ENCODE results near the gene PIP5K1C.

The PIP5K1C gene

GRCh38 chr19:3611841-3612240, 88.4 kb downstream of the PIP5K1C start:
- no peak for DNase-seq
- no peaks in the 10 kb centered on the region for H3K9me3 Mint-ChIP-seq
- H3K27ac Mint-ChIP-seq, result no peak overlapping the region
- no peak overlapping the region for H3K4me3 Mint-ChIP-seq
- CTCF ChIA-PET, result no interaction called here
- H3K36me3 Mint-ChIP-seq, result peaks cover 10% of the 10 kb centered on the region
- H3K4me1 Mint-ChIP-seq, result peaks cover 17% of the 10 kb centered on the region
- peaks cover 14% of the 10 kb centered on the region for H3K27me3 Mint-ChIP-seq

DNA sequence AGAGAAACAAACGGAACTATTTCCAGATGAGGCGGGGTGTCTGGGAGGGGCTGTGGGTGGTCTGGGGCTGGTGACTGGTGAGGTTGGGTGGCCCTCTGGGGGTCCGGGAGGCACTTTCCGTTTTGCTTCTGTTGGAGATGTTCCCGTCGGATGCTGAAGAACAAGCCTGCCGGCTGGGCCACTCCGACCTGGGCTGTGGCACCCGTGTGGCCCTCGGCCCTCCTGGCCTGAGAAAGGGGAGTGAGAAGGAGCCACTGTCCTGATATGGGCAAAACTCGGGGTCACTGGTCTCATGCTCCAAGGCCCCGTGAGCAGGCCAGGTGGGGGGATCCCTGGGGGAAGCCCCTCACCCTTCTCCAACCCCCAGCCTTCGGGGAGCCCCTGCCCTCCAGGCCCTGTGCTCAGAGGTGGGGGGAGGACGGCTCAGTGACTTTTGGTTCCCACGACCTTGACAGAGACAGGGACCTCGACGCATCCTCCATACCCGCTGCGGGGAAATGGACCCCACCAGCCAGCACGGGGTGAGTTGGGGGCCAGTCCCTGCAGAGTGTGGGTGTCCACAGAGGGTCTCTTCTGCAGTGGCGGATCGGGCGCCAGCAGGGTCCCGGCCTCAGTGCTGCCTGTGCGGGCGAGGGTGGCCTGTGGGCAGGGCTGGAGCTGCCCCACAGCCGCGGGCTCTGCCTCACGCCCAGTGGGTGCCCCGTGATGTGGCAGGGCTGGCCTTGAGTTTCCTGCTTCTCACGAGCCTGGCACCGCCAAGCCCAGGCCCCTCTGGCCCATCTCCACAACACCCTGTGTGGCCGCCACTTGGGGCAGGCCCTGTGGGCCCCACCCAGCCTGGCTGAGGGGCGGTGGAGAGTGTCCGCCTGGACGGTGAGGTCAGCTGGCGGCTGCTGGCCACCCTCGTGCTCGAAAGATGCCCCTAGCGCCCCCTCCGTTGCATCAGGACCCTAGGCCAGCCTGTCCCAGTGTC, 89.2 kb downstream of the PIP5K1C start:
- Mint-ChIP-seq H3K4me3 (no peak overlapping the region), H3K36me3 (peaks cover 10% of the 10 kb centered on the region), H3K27ac (no peak overlapping the region), H3K9me3 (no peaks in the 10 kb centered on the region), H3K27me3 (peaks cover 14% of the 10 kb centered on the region), H3K4me1 (peaks cover 17% of the 10 kb centered on the region)
- CTCF ChIA-PET, result no interaction called here
- DNase-seq, result no peak

DNA sequence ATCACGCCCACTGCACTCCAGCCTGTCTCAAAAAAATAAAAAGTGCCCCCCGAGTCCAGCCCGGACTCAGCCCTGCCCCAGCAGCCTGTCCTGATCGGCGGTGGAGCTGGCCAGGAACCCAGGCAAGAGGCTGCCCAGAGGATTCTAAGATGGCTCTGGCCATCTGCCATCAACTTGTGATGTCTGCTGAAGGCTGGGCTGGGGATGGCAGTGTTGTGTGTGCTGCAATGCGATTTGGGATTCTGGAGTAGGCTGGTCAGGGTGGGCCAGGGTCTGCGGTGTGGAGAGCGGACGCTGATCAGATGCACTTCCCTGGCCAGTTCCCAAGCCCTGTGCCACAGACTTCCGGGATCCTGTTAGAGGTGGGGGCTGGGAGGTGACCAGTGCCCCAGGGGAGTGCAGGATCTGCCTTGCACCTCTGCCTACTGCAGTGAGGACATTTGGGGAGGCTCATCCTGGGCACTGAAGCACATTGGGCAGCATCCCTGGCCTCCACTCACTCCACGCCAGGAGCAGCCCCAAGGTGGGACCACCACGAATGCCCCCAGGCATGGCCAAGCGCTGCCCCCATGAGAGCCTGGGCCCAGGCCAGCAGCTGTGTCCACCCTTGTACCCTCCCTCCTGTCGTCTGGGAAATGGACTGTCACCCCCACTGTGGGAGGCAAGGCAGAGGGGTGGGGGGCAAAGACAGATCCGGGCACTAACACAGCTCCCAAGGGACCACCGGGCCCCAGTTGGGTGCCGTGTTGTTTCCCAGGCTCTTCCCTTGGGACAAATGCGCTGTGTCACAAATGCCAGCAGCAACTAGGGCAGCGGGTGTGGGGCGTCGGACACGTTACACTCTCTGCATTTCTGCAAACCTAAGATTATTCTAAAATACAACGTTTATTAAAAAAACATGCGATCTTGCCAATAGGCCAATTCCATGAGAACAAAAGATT, 90.2 kb downstream of the PIP5K1C start:
- H3K27me3 Mint-ChIP-seq, result peaks cover 14% of the 10 kb centered on the region
- H3K4me3 Mint-ChIP-seq, result no peak overlapping the region
- CTCF ChIA-PET, result interaction anchor here (0.5 kb wide), 2 partner anchors 29 to 69 kb away, joined by 3 read pairs; no protein-coding TSS in a partner anchor
- no peaks in the 10 kb centered on the region for H3K9me3 Mint-ChIP-seq
- no peak overlapping the region for H3K27ac Mint-ChIP-seq
- peaks cover 10% of the 10 kb centered on the region for H3K36me3 Mint-ChIP-seq
- no peak for DNase-seq
- peaks cover 17% of the 10 kb centered on the region for H3K4me1 Mint-ChIP-seq

- peaks cover 14% of the 10 kb centered on the region for H3K27me3 Mint-ChIP-seq
- no peak for DNase-seq
- H3K27ac Mint-ChIP-seq, result no peak overlapping the region
- H3K4me3 Mint-ChIP-seq, result no peak overlapping the region
- no peaks in the 10 kb centered on the region for H3K9me3 Mint-ChIP-seq
- CTCF ChIA-PET, result interaction anchor here (0.6 to 1.1 kb wide), 2 partner anchors 23 to 90 kb away, joined by 3 read pairs; partner anchors contain the start of gene GIPC3
- peaks cover 17% of the 10 kb centered on the region for H3K4me1 Mint-ChIP-seq
- H3K36me3 Mint-ChIP-seq, result peaks cover 10% of the 10 kb centered on the region
Observed at GRCh38 chr19:3608750-3609322, 91.4 kb downstream of the PIP5K1C start.

DNA sequence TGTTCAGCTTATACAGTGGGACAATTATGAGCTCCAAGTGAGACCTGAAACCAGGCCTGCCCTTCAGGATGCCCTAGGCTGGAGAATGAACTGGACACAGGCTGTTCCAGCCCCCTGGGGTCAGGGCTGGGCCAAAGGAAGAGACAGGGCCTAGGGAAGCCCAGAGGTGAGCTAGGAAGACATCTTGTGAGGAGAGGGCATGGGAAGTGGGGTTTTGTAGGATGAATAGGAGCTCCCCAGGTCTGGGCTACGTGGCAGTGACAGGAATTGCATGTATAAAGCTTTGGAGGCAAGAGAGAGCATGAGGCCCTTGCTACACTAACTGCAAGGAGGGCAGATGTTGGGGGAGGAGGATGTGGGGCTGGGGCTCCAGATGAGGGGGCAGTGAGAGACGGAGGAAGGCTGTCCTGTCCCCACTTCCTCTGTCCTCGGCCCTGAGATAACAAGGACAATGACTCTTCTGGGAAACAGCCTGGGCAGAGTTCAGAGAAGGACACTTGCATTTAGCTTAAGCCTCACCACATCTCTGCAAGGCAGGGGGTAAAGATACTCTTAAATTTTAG, 92.1 kb downstream of the PIP5K1C start:
- no peaks in the 10 kb centered on the region for H3K9me3 Mint-ChIP-seq
- H3K27ac Mint-ChIP-seq, result no peak overlapping the region
- no peak for DNase-seq
- peaks cover 10% of the 10 kb centered on the region for H3K36me3 Mint-ChIP-seq
- peak overlapping the region; percentile 47 for H3K4me3 Mint-ChIP-seq
- H3K4me1 Mint-ChIP-seq, result peaks cover 17% of the 10 kb centered on the region
- H3K27me3 Mint-ChIP-seq, result peaks cover 14% of the 10 kb centered on the region
- CTCF ChIA-PET, result interaction anchor here (0.6 to 1.1 kb wide), 2 partner anchors 22 to 90 kb away, joined by 3 read pairs; partner anchors contain the start of gene GIPC3

- Mint-ChIP-seq H3K4me1 (peaks cover 17% of the 10 kb centered on the region), H3K9me3 (no peaks in the 10 kb centered on the region), H3K27me3 (peaks cover 14% of the 10 kb centered on the region), H3K4me3 (peak overlapping the region; percentile 62), H3K27ac (no peak overlapping the region), H3K36me3 (peaks cover 10% of the 10 kb centered on the region)
- CTCF ChIA-PET, result no interaction called here
- DNase-seq, result no peak
Observed at GRCh38 chr19:3607303-3608078, 92.8 kb downstream of the PIP5K1C start.

DNA sequence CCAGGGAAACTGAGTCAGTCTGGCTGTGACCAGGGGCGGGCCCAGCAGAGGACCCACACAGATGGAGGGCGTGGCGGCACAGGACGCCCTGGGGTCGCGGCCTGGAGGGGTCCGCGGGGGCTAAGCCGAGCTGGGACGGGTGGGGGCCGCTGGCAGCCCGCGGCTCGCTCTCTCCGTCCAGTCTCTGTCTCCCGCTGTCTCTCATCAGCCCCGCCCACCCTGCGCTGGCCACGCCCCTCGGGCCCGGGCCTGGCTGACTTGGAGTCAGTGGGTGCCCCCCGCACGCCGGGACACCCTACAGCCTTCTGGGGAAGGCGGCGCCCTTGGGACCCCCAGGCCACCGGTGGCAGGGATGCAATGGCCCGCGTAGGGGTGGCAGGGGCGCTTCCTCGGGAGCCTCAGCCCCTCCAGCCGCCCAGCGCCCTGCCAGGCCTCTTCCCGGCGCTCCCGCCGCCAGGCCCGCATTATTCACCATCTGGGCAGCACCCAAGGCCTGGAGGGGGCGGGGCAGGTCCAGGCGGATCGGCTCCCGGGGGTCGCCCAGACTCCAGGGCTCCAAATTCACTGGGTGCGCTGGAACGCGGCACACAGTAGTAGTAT, 93.5 kb downstream of the PIP5K1C start, which contains the start of gene TBXA2R:
TBXA2R (minus strand) TSS at position 186 of the 600 bp plus-strand sequence. CDS start 6,241 bp downstream, outside the sequence.
- no peaks in the 10 kb centered on the region for H3K9me3 Mint-ChIP-seq
- DNase-seq, result peak; percentile 73
- peaks cover 17% of the 10 kb centered on the region for H3K4me1 Mint-ChIP-seq
- peaks cover 6% of the 10 kb centered on the region for H3K36me3 Mint-ChIP-seq
- H3K27me3 Mint-ChIP-seq, result peaks cover 14% of the 10 kb centered on the region
- CTCF ChIA-PET, result no interaction called here
- no peak within 1 kb of the TSS for H3K27ac Mint-ChIP-seq
- H3K4me3 Mint-ChIP-seq, result peak within 1 kb of the TSS; percentile 62

DNA sequence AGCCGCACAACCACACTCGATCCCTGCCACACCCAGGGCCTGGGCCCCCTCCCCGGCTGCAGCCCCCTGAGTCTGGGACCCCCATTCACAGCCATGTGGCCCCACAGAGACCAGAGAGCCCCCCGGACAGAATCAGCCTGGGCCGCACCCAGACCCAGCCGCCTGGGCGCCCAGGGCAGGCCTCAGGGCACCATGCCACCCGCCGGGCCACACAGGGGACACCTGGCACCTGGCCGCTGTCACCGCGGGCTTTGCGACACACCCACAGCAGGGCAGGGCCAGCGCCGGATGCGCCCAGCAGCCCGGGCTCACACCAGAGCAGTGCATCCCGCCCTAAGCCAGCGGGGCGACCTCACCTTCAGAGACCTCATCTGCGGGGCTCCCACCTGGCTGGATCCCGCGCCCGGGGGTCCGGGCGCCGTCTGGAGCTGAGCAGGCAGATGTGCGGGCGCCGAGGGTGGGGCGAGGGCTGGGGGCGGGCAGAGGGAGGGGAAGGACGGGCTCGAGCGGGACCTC, 94.0 kb downstream of the PIP5K1C start:
- Mint-ChIP-seq H3K36me3 (peaks cover 4% of the 10 kb centered on the region), H3K9me3 (no peaks in the 10 kb centered on the region), H3K4me3 (peak overlapping the region; percentile 52), H3K27me3 (peaks cover 14% of the 10 kb centered on the region), H3K4me1 (peaks cover 17% of the 10 kb centered on the region), H3K27ac (no peak overlapping the region)
- DNase-seq, result peak; percentile 67
- CTCF ChIA-PET, result no interaction called here

DNA sequence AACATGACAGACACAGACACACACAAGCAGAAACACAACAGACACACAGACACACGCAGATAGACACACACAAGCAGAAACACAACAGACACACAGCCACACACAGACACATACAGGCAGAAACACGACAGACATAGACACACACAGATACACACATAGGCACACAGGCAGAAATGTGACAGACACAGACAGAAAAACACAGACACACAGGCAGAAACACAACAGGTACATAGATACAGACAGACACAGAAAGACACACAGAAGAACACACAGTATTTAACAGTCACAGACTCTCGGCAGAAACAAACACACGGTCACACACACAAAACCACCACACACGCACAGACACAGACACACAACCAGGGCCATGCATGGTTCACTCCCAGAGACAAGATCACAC, 94.5 kb downstream of the PIP5K1C start:
- DNase-seq, result no peak
- Mint-ChIP-seq H3K27ac (no peak overlapping the region), H3K27me3 (peaks cover 14% of the 10 kb centered on the region), H3K4me3 (no peak overlapping the region), H3K36me3 (peaks cover 4% of the 10 kb centered on the region), H3K4me1 (peaks cover 17% of the 10 kb centered on the region), H3K9me3 (no peaks in the 10 kb centered on the region)
- CTCF ChIA-PET, result no interaction called here

- H3K9me3 Mint-ChIP-seq, result no peaks in the 10 kb centered on the region
- no peak for DNase-seq
- no peak overlapping the region for H3K27ac Mint-ChIP-seq
- peaks cover 2% of the 10 kb centered on the region for H3K36me3 Mint-ChIP-seq
- CTCF ChIA-PET, result no interaction called here
- no peak overlapping the region for H3K4me3 Mint-ChIP-seq
- peaks cover 17% of the 10 kb centered on the region for H3K4me1 Mint-ChIP-seq
- H3K27me3 Mint-ChIP-seq, result peaks cover 14% of the 10 kb centered on the region
Observed at GRCh38 chr19:3605361-3605760, 94.9 kb downstream of the PIP5K1C start.

GRCh38 chr19:3604987-3605343, 95.3 kb downstream of the PIP5K1C start:
- Mint-ChIP-seq H3K27ac (no peak overlapping the region), H3K36me3 (peaks cover 2% of the 10 kb centered on the region), H3K4me3 (no peak overlapping the region), H3K9me3 (no peaks in the 10 kb centered on the region), H3K27me3 (peaks cover 14% of the 10 kb centered on the region), H3K4me1 (peaks cover 17% of the 10 kb centered on the region)
- CTCF ChIA-PET, result no interaction called here
- DNase-seq, result peak; percentile 63

DNA sequence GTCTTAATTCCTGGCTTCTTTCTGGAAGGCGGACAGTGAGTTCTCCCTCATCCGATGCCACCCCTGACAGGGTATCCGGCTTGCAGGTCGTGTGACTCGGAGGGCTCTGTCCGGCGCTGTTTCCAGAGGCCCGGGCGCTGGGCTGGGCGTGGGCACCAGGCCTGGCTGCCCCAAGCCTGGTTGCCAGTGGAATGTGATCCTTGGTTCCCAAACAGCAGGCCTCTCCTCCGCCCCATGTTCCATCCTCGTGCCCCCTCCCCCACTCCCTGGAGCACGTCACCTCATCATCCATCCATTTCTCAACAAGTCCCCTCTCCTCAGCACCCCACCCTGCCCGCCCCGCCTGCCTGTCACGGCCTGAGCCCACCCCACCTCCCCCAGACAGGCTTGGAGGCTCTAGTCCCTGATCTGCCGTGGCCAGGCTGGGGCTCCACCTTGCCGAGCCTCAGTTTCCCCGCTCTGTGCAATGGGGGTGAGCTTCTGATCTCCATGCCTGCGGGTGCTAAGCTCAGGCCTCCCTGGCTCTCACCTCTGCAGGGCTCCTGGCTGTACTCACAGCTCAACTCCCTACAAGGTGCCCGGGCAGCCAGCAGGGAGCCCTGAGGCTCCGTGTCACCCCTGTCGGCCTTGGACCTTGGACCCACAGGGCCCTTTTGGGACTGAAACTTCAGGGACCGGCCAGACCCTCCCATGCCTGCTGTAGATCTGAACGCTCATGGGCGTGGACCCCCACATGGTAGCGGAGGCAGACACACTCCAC, 95.9 kb downstream of the PIP5K1C start:
- peaks cover 2% of the 10 kb centered on the region for H3K36me3 Mint-ChIP-seq
- H3K27me3 Mint-ChIP-seq, result peaks cover 14% of the 10 kb centered on the region
- no peaks in the 10 kb centered on the region for H3K9me3 Mint-ChIP-seq
- DNase-seq, result no peak
- H3K4me1 Mint-ChIP-seq, result peaks cover 14% of the 10 kb centered on the region
- no peak overlapping the region for H3K27ac Mint-ChIP-seq
- peak overlapping the region; percentile 35 for H3K4me3 Mint-ChIP-seq
- CTCF ChIA-PET, result no interaction called here

Data from activated naive CD4-positive, alpha-beta T cell treated with anti-CD3 and anti-CD28 coated beads, Interleukin-2, amount 10 ng/mL, durations not matched to agents 7 days and 5 days (primary cell).